Measurements from ENCODE around the gene LIN28A.

LIN28A gene

DNA sequence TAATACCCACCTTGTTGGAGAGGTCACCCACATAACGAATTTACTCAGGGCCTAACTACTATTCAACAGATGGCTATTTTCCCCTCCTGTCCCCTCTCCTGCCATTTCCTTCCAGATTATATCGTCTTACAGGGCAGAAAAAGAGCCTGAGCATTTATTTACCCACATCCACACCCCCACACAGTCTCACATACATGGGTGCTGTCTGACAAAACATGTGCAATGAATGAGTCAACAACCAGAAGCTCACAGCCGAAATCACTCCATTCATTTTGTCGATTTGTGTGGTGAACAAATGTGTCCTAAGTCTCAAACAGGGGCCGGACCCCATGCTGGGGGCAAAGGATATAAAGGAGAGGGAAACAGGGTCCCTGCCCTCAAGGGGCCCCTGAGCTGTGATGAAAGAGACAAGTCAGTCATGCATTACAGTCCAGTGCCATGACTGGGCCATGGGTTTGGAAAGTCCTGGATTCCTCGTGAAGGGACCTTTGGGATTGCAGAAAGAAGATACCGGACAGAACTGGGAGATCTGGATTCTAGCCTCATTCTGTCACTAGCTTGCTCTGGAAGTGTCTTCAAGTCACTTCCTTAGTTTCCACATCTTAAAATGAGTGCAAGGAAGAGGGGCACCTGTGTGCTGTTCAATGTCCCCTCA, 21.7 kb upstream of the LIN28A start:
- no peak for DNase-seq

DNA sequence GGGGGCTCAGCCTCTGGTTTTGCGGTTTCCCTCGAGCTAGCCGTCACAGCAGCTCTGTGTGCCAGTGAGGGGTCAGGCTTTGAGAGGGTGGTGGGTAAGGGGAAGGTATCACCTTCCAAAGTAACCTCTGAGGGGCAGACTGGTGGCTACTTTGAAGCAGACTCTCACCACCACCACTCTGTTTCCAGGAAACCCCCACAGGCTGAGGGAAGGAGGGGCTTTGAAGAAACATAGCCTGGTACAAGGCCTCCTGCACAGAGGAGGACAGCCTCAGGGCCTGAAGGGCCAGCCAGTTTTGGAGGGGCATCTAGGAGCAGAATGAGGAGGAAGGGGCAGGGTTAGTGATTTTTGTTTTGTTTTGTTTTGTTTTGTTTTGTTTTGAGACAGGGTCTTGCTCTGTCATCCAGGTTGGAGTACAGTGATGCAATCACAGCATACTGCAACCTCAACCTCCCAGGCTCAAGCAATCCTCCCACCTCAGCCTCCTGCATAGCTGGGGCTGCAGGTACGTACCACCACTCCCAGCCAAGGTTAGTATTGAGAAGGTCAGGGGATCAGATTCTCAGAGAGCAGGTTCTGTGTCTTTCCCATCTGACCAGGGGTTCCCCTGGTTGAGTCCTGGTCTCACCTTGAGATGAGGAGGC, 20.9 kb upstream of the LIN28A start:
- no peak for DNase-seq

DNA sequence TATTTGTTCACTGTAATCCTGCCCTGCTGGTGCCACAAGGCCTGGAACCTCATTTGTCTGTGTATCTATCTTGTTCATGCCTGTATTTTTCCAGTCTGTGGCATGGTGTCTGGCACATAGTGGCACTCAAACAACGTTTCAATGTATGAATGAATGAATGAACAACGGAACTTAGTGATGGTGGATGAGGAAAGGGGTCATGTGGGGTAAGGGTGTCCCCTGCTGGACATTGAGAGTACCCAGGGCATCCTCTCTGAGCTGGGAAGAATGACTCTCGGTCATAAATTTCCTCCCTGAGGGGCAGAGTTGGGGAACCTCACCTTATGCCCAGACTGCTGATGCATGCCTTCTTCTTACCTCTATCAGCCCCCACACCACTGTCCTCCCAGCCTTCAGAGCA, 19.2 kb upstream of the LIN28A start:
- peak; percentile 42 for DNase-seq

- DNase-seq: no peak
Measured at GRCh38 chr1:26395754-26396153, 14.9 kb upstream of the LIN28A start.

GRCh38 chr1:26399034-26399433, 11.6 kb upstream of the LIN28A start:
- no peak for DNase-seq

GRCh38 chr1:26401891-26402290, 8.7 kb upstream of the LIN28A start:
- no peak for DNase-seq

DNA sequence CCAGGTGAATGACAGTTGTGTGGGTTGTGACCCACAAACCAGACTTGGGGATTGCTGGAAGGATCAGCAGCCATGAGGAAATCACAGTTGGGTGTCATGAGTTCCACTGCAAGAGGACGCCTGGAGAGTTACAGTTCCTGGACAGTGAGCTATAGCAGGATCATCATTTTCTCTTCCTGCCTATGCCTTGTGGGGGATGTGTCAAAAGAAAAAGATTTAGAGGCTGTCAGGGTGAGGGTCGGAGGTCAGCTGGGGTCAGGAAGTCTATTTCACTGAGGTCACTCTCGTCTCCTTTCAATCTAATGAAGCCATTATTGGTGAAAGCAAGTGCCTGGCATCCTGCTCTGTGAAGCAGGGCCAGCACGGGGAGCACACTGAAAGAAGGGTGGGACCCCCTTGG, 7.0 kb upstream of the LIN28A start:
- DNase-seq: no peak

- no peak for DNase-seq
Measured at GRCh38 chr1:26404641-26405040, 6.0 kb upstream of the LIN28A start.

DNA sequence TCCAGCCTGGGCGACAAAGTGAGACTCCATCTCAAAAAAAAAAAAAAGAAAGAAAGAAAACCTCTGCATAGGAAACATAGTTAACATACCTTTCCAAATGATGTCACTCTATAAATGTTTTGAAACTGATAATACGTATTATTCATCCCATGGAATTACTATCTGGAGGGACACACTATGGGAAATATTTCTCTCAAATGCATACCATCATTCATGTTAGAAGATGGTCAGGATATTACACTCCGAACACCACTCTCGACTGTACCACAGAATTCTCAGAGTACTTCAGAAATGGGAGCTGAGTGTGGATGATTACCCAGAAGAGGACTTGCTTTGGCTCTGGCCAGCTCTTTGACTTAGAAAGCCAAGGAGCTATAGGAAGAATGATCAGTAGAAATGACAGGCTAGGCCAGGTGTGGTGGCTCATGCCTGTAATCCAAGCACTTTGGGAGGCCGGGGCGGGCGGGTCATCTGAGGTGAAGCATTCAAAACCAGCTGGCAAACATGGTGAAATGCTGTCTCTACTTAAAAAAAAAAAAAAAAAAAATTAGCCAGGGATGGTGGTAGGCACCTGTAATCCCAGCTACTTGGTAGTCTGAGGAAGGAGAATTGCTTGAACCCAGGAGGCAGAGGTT, 5.2 kb upstream of the LIN28A start:
- no peak for DNase-seq

GRCh38 chr1:26408604-26409003, 2.0 kb upstream of the LIN28A start:
- DNase-seq: peak; percentile 60

- DNase-seq: no peak
Measured at GRCh38 chr1:26409191-26409807, 1.3 kb upstream of the LIN28A start.

DNA sequence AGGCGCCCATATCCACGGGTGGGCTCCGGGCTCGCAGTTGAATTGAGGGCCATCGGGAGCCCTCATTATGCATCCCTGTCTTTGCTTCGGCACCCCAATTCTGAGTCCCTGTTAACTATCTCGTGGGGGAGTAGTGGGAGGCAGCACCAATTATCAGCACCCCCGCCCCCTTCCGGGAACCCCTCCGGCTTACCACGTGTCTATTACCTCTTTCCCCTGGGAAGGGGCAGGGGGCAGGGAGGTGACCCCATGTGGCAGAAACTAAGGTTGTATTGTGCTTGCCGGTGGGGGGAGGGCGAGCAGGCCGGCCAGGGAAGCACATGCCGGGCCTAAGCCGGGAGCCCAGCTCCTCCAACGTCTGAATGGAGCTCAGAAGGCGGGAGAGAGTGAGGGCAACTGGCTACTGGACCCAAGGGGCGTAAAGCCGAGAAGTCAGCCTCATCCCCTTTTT, 1.0 kb downstream of the LIN28A start:
- DNase-seq: no peak

DNA sequence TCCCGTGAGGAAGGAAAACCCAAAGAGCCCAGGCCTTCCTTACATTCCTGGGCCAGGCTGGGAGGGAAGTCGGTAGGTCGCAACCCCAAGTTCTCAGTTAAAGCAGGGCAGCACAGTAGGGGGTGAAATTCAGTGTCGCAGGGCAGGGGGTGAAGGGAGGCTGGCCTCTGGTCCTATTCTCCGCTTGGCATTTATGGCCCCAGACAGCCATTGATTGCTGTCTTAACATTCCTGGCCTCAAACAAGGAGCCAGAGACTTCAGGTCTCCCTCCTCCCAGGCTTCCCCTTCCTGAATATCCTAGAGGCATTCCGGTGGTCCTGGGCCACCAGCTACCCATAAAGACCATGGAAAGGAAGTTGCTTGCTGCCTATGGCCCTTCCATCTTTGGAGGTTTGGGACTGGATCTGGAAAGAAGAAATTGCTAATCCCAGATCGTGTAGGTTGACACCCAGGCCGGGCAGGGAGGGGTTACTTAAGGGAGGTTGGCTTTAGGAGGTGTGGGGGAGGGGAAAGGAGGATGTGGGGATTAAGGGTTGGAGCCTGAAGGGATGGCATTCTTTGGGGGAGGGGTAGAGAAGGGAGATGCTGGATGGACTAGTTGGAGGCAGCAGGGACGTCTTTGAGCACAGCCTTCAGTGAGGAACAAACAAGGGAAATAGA, 1.7 kb downstream of the LIN28A start:
- no peak for DNase-seq

DNA sequence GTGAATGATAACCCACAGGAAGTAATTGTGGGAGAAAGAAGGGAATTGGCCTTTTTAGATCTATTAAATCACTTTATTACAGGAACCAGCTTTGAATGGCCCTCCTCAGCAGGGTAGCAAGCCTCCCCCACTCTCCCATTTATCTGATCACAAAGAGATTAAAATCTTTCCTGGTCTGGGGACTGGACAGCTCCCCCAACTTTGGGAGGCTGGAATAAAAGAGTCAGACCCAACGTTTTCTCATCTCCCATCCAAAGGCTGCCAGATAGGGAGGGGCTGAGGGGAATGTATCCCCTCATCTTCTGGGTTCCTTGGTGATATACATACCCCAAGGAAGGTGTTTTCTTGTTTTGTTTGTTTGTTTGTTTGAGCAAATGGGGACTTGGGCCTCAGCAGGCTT, 2.4 kb downstream of the LIN28A start:
- no peak for DNase-seq

DNA sequence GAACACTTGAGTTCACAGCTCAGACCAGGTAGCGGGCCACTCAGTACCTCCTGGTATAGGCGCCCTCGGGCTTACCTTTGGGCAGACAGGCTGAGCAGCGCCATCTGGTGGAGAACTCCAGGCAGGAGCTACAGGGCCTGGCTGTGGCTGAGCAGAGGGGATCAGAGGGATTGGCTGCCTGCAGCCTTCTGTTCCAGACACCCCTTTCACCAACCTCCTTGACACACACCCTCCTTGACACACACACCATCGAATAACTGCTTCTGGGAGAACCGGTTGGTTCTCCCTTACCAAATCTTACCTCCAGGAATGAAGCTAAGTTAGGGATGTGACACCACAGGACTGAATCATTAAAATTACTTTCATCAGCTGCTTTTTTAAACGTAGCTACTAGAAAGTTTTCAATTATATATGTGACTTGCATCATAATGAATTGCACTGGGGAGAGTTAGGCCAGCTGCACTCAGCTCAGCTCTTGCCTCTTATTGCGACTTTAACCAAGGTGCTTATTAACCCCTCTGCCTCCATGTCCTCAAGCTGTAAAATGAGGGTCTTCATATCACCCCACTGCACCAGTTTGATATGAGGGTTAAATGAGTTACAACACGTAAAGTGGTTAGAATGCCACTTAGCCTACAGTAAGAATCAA, 6.6 kb downstream of the LIN28A start:
- DNase-seq: peak; percentile 77

DNA sequence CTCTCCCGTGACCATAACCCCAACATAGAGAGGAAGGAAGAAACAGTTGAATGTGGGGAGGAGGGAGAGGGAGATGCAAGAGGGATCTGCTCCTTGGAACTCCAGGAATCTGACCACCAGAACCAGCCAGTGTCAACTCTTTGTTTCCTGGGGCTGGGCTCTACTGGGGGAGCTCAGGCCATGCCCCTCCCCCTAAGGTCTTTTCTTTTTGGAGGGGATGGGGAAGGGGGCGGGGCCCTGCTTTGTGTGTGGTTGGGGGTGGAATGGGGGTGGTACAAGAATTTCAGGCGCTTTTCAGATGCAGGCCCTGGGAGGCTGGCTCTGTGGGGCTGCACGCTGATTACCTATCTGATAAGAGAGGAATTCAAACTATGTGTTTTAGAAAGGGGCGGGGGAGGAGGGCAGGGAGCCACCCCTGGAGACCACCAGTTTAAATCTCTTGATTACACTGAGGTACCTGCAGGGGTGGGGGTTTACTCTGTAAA, 8.3 kb downstream of the LIN28A start:
- DNase-seq: no peak

GRCh38 chr1:26419494-26419893, 8.9 kb downstream of the LIN28A start:
- DNase-seq: no peak

GRCh38 chr1:26429721-26430120, 19.1 kb downstream of the LIN28A start:
- no peak for DNase-seq

GRCh38 chr1:26431979-26432695, 21.5 kb downstream of the LIN28A start, which contains the start of gene DHDDS:
Gene DHDDS, plus strand, starts transcription at chr1:26432321. Its CDS starts 625 bp downstream, at chr1:26432946.
- peak; percentile 97 for DNase-seq

DNA sequence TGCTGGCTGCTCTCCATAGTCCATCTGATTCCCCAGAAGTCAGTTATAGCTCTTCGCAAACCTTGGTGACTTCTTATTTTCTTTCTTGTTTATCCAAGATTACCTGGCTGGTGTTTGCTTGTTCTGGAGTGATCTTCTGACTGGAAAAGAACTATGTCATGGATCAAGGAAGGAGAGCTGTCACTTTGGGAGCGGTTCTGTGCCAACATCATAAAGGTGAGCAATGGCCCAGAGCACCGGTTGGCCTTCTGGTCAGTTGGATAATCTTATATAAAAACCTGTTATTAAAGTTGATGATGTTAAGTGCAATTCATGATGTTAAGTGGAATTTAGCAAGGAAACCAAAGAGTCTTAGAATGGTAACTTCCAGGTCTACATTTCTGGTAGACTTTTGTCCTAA, 22.2 kb downstream of the LIN28A start:
- no peak for DNase-seq

GRCh38 chr1:26434161-26434752, 23.6 kb downstream of the LIN28A start:
- no peak for DNase-seq

Measured in CD4-positive, alpha-beta T cell treated with Interferon gamma for 1 hour (primary cell).